GM18526 (cell line): ENCODE measurements around the gene TMEM203.

ENCODE experiments used
- POLR2A ChIP-seq: IDR thresholded peaks from 3 replicates; pipeline ENCODE4 v1.6.1; 2011; ENCODE audit not compliant: insufficient read length; ENCODE audit errors: extremely low read depth

TMEM203 gene

GRCh38 chr9:137234758-137235423, 29.4 kb upstream of the TMEM203 start:
- no peak for TF ChIP-seq POLR2A

GRCh38 chr9:137234055-137234697, 28.7 kb upstream of the TMEM203 start:
- TF ChIP-seq POLR2A = no peak

GRCh38 chr9:137233143-137233980, 27.9 kb upstream of the TMEM203 start:
- no peak for TF ChIP-seq POLR2A

GRCh38 chr9:137232510-137232909, 27.1 kb upstream of the TMEM203 start:
- no peak for TF ChIP-seq POLR2A

- TF ChIP-seq POLR2A = no peak
Observed at GRCh38 chr9:137232101-137232500, 26.7 kb upstream of the TMEM203 start.

GRCh38 chr9:137231372-137232039, 26.1 kb upstream of the TMEM203 start:
- TF ChIP-seq POLR2A = no peak

GRCh38 chr9:137230705-137231371, 25.4 kb upstream of the TMEM203 start, which contains the start of gene SLC34A3:
TSS of gene SLC34A3 (plus strand) at chr9:137230901. CDS start at chr9:137231703, 802 bp downstream.
- no peak for TF ChIP-seq POLR2A

- TF ChIP-seq POLR2A = no peak
Observed at GRCh38 chr9:137229903-137230704, 24.7 kb upstream of the TMEM203 start.

- no peak for TF ChIP-seq POLR2A
Observed at GRCh38 chr9:137228968-137229896, 23.8 kb upstream of the TMEM203 start.

- TF ChIP-seq POLR2A = no peak
Observed at GRCh38 chr9:137228506-137228967, 23.1 kb upstream of the TMEM203 start.

- no peak for TF ChIP-seq POLR2A
Observed at GRCh38 chr9:137227853-137228505, 22.5 kb upstream of the TMEM203 start.

GRCh38 chr9:137227054-137227852, 21.8 kb upstream of the TMEM203 start, which contains the start of gene RNF224:
TSS of gene RNF224 (plus strand) at chr9:137227502. CDS start at chr9:137228336, 834 bp downstream.
- TF ChIP-seq POLR2A = no peak
